ENCODE measurements around the gene CELSR3.

The CELSR3 gene

GRCh38 chr3:48664313-48664644 is 1.6 kb upstream of the CELSR3 start:
- ATAC-seq (replicated peaks; ENCODE audit: extremely low read depth, poor library complexity, severe bottlenecking) (no peak), DNase-seq (ENCODE audit: low spot score in 2 of 2) (no peak)
- H3K4me3 Mint-ChIP-seq = peak overlapping the region; percentile 80
- H3K27me3 Mint-ChIP-seq = peaks cover 14% of the 10 kb centered on the region
- peaks cover 17% of the 10 kb centered on the region for H3K4me1 Mint-ChIP-seq
- peak overlapping the region; percentile 80 for H3K27ac Mint-ChIP-seq (ENCODE audit: low read depth)
- no peaks in the 10 kb centered on the region for H3K9me3 Mint-ChIP-seq
- peaks cover 15% of the 10 kb centered on the region for H3K36me3 Mint-ChIP-seq (ENCODE audit: insufficient read depth)

- Mint-ChIP-seq H3K36me3 (ENCODE audit: insufficient read depth) (peaks cover 15% of the 10 kb centered on the region), H3K9me3 (no peaks in the 10 kb centered on the region), H3K27ac (ENCODE audit: low read depth) (peak overlapping the region; percentile 80), H3K27me3 (peaks cover 14% of the 10 kb centered on the region), H3K4me3 (peak overlapping the region; percentile 80), H3K4me1 (peaks cover 17% of the 10 kb centered on the region)
- peak; percentile 78 to 81 for DNase-seq (ENCODE audit: low spot score in 2 of 2)
- ATAC-seq (replicated peaks; ENCODE audit: extremely low read depth, poor library complexity, severe bottlenecking) = peak; percentile 76
Observed at GRCh38 chr3:48663489-48664312, 1.0 kb upstream of the CELSR3 start.

GRCh38 chr3:48662145-48662752 is 437 bp downstream of the CELSR3 start:
- Mint-ChIP-seq H3K27ac (ENCODE audit: low read depth) (peak overlapping the region; percentile 80), H3K36me3 (ENCODE audit: insufficient read depth) (peaks cover 15% of the 10 kb centered on the region), H3K4me3 (peak overlapping the region; percentile 80), H3K4me1 (peaks cover 17% of the 10 kb centered on the region), H3K27me3 (peaks cover 14% of the 10 kb centered on the region), H3K9me3 (no peaks in the 10 kb centered on the region)
- DNase-seq (ENCODE audit: low spot score in 2 of 2) = no peak
- no peak for ATAC-seq (replicated peaks; ENCODE audit: extremely low read depth, poor library complexity, severe bottlenecking)

GRCh38 chr3:48661501-48662144 is 1.1 kb downstream of the CELSR3 start:
- H3K4me1 Mint-ChIP-seq = peaks cover 17% of the 10 kb centered on the region
- H3K27ac Mint-ChIP-seq (ENCODE audit: low read depth) = peak overlapping the region; percentile 80
- peak; percentile 13 for ATAC-seq (replicated peaks; ENCODE audit: extremely low read depth, poor library complexity, severe bottlenecking)
- peaks cover 14% of the 10 kb centered on the region for H3K27me3 Mint-ChIP-seq
- no peaks in the 10 kb centered on the region for H3K9me3 Mint-ChIP-seq
- H3K36me3 Mint-ChIP-seq (ENCODE audit: insufficient read depth) = peaks cover 15% of the 10 kb centered on the region
- peak overlapping the region; percentile 55 for H3K4me3 Mint-ChIP-seq
- DNase-seq (ENCODE audit: low spot score in 2 of 2) = peak; percentile 59 to 83

GRCh38 chr3:48660800-48661400 is 1.8 kb downstream of the CELSR3 start:
- Mint-ChIP-seq H3K27me3 (peaks cover 14% of the 10 kb centered on the region), H3K27ac (ENCODE audit: low read depth) (no peak overlapping the region), H3K36me3 (ENCODE audit: insufficient read depth) (peaks cover 17% of the 10 kb centered on the region), H3K9me3 (no peaks in the 10 kb centered on the region), H3K4me3 (no peak overlapping the region), H3K4me1 (peaks cover 17% of the 10 kb centered on the region)
- DNase-seq (ENCODE audit: low spot score in 2 of 2) (no peak), ATAC-seq (replicated peaks; ENCODE audit: extremely low read depth, poor library complexity, severe bottlenecking) (no peak)

- H3K27ac Mint-ChIP-seq (ENCODE audit: low read depth) = no peak overlapping the region
- H3K4me1 Mint-ChIP-seq = no peaks in the 10 kb centered on the region
- H3K27me3 Mint-ChIP-seq = no peaks in the 10 kb centered on the region
- H3K4me3 Mint-ChIP-seq = peak overlapping the region; percentile 79
- H3K36me3 Mint-ChIP-seq (ENCODE audit: insufficient read depth) = peaks cover 12% of the 10 kb centered on the region
- H3K9me3 Mint-ChIP-seq = no peaks in the 10 kb centered on the region
- peak in 1 of 2 donors; percentile 36 for DNase-seq (ENCODE audit: low spot score in 2 of 2)
- no peak for ATAC-seq (replicated peaks; ENCODE audit: extremely low read depth, poor library complexity, severe bottlenecking)
Observed at GRCh38 chr3:48656841-48657281, 5.8 kb downstream of the CELSR3 start.

GRCh38 chr3:48656061-48656840 is 6.4 kb downstream of the CELSR3 start:
- ATAC-seq (replicated peaks; ENCODE audit: extremely low read depth, poor library complexity, severe bottlenecking) (peak; percentile 80), DNase-seq (ENCODE audit: low spot score in 2 of 2) (peak; percentile 77 to 84)
- no peaks in the 10 kb centered on the region for H3K4me1 Mint-ChIP-seq
- peaks cover 10% of the 10 kb centered on the region for H3K36me3 Mint-ChIP-seq (ENCODE audit: insufficient read depth)
- H3K27me3 Mint-ChIP-seq = no peaks in the 10 kb centered on the region
- no peaks in the 10 kb centered on the region for H3K9me3 Mint-ChIP-seq
- H3K27ac Mint-ChIP-seq (ENCODE audit: low read depth) = peak overlapping the region; percentile 69
- peak overlapping the region; percentile 79 for H3K4me3 Mint-ChIP-seq

GRCh38 chr3:48655606-48656005 is 7.1 kb downstream of the CELSR3 start:
- ATAC-seq (replicated peaks; ENCODE audit: extremely low read depth, poor library complexity, severe bottlenecking) = peak; percentile 54
- H3K36me3 Mint-ChIP-seq (ENCODE audit: insufficient read depth) = peaks cover 8% of the 10 kb centered on the region
- peak in 1 of 2 donors; percentile 31 for DNase-seq (ENCODE audit: low spot score in 2 of 2)
- H3K4me3 Mint-ChIP-seq = peak overlapping the region; percentile 79
- no peaks in the 10 kb centered on the region for H3K4me1 Mint-ChIP-seq
- no peaks in the 10 kb centered on the region for H3K9me3 Mint-ChIP-seq
- peak overlapping the region; percentile 69 for H3K27ac Mint-ChIP-seq (ENCODE audit: low read depth)
- H3K27me3 Mint-ChIP-seq = no peaks in the 10 kb centered on the region

GRCh38 chr3:48655063-48655462 is 7.6 kb downstream of the CELSR3 start:
- Mint-ChIP-seq H3K9me3 (no peaks in the 10 kb centered on the region), H3K4me1 (no peaks in the 10 kb centered on the region), H3K4me3 (peak overlapping the region; percentile 79), H3K36me3 (ENCODE audit: insufficient read depth) (peaks cover 5% of the 10 kb centered on the region), H3K27me3 (no peaks in the 10 kb centered on the region), H3K27ac (ENCODE audit: low read depth) (peak overlapping the region; percentile 69)
- DNase-seq (ENCODE audit: low spot score in 2 of 2) (no peak), ATAC-seq (replicated peaks; ENCODE audit: extremely low read depth, poor library complexity, severe bottlenecking) (no peak)

- H3K27me3 Mint-ChIP-seq = no peaks in the 10 kb centered on the region
- H3K27ac Mint-ChIP-seq (ENCODE audit: low read depth) = no peak overlapping the region
- H3K36me3 Mint-ChIP-seq (ENCODE audit: insufficient read depth) = peaks cover 5% of the 10 kb centered on the region
- H3K9me3 Mint-ChIP-seq = no peaks in the 10 kb centered on the region
- no peak overlapping the region for H3K4me3 Mint-ChIP-seq
- no peak for ATAC-seq (replicated peaks; ENCODE audit: extremely low read depth, poor library complexity, severe bottlenecking)
- DNase-seq (ENCODE audit: low spot score in 2 of 2) = no peak
- no peaks in the 10 kb centered on the region for H3K4me1 Mint-ChIP-seq
Observed at GRCh38 chr3:48652923-48653715, 9.6 kb downstream of the CELSR3 start.

GRCh38 chr3:48651771-48652170 is 10.9 kb downstream of the CELSR3 start:
- Mint-ChIP-seq H3K4me1 (no peaks in the 10 kb centered on the region), H3K36me3 (ENCODE audit: insufficient read depth) (peaks cover 5% of the 10 kb centered on the region), H3K27ac (ENCODE audit: low read depth) (no peak overlapping the region), H3K9me3 (no peaks in the 10 kb centered on the region), H3K4me3 (no peak overlapping the region), H3K27me3 (no peaks in the 10 kb centered on the region)
- ATAC-seq (replicated peaks; ENCODE audit: extremely low read depth, poor library complexity, severe bottlenecking) (no peak), DNase-seq (ENCODE audit: low spot score in 2 of 2) (no peak)

All from central memory CD8-positive, alpha-beta T cell (primary cell).